ENCODE measurements around the gene ETF1. TPM values are rescaled to one million over a fixed set of nuclear protein-coding genes. Genes with fewer than 3 reads are reported as not detected.

Gene ETF1
- total RNA-seq, 5 donors from 2014 or later (not counting 1 experiment from before 2014, with no cell fraction given): 40.1 to 115 (median 43.2) TPM

GRCh38 chr5:138573949-138574670 lies 31.1 kb upstream of the ETF1 start:
- Mint-ChIP-seq H3K4me3 (peak overlapping the region; percentile 96), H3K27me3 (no peaks in the 10 kb centered on the region), H3K9me3 (no peaks in the 10 kb centered on the region), H3K27ac (peak overlapping the region; percentile 100), H3K4me1 (peaks cover 30 to 48% (median 39%) of the 10 kb centered on the region in 3 donors), H3K36me3 (peaks cover 24% of the 10 kb centered on the region)
- Histone ChIP-seq H3K27me3 (replicated peaks in 1 of 2; ENCODE audit: control insufficient read depth in 2 of 2, extremely low read depth in 1 of 2, insufficient read depth in 2 of 2, low read length in 1 of 2) (no peaks in the 10 kb centered on the region), H3K9me3 (no peaks in the 10 kb centered on the region), H3K4me1 (ENCODE audit: control insufficient read depth in 1 of 2, extremely low read depth in 1 of 2, insufficient read depth in 2 of 2, low read length in 2 of 2) (peaks cover 8 to 21% of the 10 kb centered on the region in 2 experiments), H3K4me3 (ENCODE audit: control insufficient read depth in 1 of 2, extremely low read depth in 1 of 2, low read length in 1 of 2) (peak overlapping the region; percentile 95 to 99), H3K36me3 (ENCODE audit: control insufficient read depth in 2 of 2, extremely low read depth in 1 of 2, insufficient read depth in 1 of 2, low read length in 1 of 2) (peaks cover 9 to 44% of the 10 kb centered on the region in 2 donors), H3K27ac (ENCODE audit: low read length) (peak overlapping the region; percentile 94)
- no peak for DNase-seq
- ATAC-seq (replicated peaks in 1 of 4): no peak
- POLR2A ChIA-PET: interaction anchor here (0.7 to 3.1 kb wide), 6 partner anchors 10 to 720 kb away, joined by 3 to 32 read pairs (median 8); partner anchors contain the start of gene ETF1 (in 1 of the 2)
- CTCF ChIA-PET: interaction anchor here in 1 of 2 donors (0.5 to 1.9 kb wide), 5 partner anchors 9 to 499 kb away, joined by 3 to 13 read pairs (median 4); no protein-coding TSS in a partner anchor
- WGBS (ENCODE audit: insufficient coverage): no CpG with 5 or more reads among the region's 9 CpGs

GRCh38 chr5:138573223-138573622 lies 30.2 kb upstream of the ETF1 start:
- Histone ChIP-seq H3K27ac (ENCODE audit: low read length) (peak overlapping the region; percentile 94), H3K9me3 (no peaks in the 10 kb centered on the region), H3K4me1 (ENCODE audit: control insufficient read depth in 1 of 2, extremely low read depth in 1 of 2, insufficient read depth in 2 of 2, low read length in 2 of 2) (peaks cover 8 to 22% of the 10 kb centered on the region in 2 experiments), H3K36me3 (ENCODE audit: control insufficient read depth in 2 of 2, extremely low read depth in 1 of 2, insufficient read depth in 1 of 2, low read length in 1 of 2) (peaks cover 9 to 52% of the 10 kb centered on the region in 2 donors), H3K4me3 (ENCODE audit: control insufficient read depth in 1 of 2, extremely low read depth in 1 of 2, low read length in 1 of 2) (no peak overlapping the region), H3K27me3 (replicated peaks in 1 of 2; ENCODE audit: control insufficient read depth in 2 of 2, extremely low read depth in 1 of 2, insufficient read depth in 2 of 2, low read length in 1 of 2) (no peaks in the 10 kb centered on the region)
- peaks cover 32% of the 10 kb centered on the region for H3K36me3 Mint-ChIP-seq
- ATAC-seq (replicated peaks in 1 of 4) (no peak), DNase-seq (no peak)
- H3K27me3 Mint-ChIP-seq: no peaks in the 10 kb centered on the region
- H3K4me1 Mint-ChIP-seq: peaks cover 37 to 57% (median 48%) of the 10 kb centered on the region in 3 donors
- no peaks in the 10 kb centered on the region for H3K9me3 Mint-ChIP-seq
- CTCF ChIA-PET: interaction anchor here in 1 of 2 donors (0.5 to 1.1 kb wide), 4 partner anchors 24 to 1837 kb away, joined by 3 to 6 read pairs (median 4); no protein-coding TSS in a partner anchor
- H3K4me3 Mint-ChIP-seq: peak overlapping the region in 1 of 3 donors; percentile 96
- POLR2A ChIA-PET: interaction anchor here (0.7 to 1.5 kb wide), 4 partner anchors 24 to 721 kb away, joined by 3 to 11 read pairs (median 6); no protein-coding TSS in a partner anchor
- H3K27ac Mint-ChIP-seq: peak overlapping the region in 1 of 2 donors; percentile 77
- 100% methylated on average over 1 of the region's 8 CpGs for WGBS (ENCODE audit: insufficient coverage)

DNA sequence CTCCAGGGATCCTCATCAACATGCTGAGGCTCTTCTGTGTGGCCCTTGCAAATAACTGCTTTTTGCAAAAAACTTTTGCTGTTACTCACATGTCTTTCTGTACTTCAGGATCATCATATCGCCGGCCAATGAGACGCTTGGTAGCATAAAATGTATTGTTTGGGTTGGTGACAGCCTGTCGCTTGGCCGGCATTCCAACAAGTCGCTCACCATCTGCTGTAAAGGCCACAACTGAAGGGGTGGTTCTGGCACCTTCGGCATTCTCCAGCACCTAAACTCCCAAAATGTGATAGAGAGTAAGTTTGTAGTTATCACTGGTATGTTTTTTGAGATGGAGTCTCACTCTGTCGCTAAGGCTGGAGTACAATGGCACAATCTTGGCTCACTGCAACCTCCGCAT lies 27.8 kb upstream of the ETF1 start:
- no peaks in the 10 kb centered on the region for H3K27me3 Mint-ChIP-seq
- peaks cover 44 to 70% (median 61%) of the 10 kb centered on the region in 3 donors for H3K4me1 Mint-ChIP-seq
- WGBS (ENCODE audit: insufficient coverage): 98% methylated on average over 5 of the region's 9 CpGs
- ChIA-PET POLR2A (interaction anchor here (0.7 to 1.5 kb wide), 3 partner anchors 28 to 38 kb away, joined by 3 to 4 read pairs (median 3); partner anchors contain the start of gene ETF1 (in 1 of the 2)), CTCF (interaction anchor here in 1 of 2 donors (0.7 kb wide), 1 partner anchor 1522 kb away, joined by 6 read pairs; no protein-coding TSS in a partner anchor)
- Histone ChIP-seq H3K4me3 (ENCODE audit: control insufficient read depth in 1 of 2, extremely low read depth in 1 of 2, low read length in 1 of 2) (no peak overlapping the region), H3K4me1 (ENCODE audit: control insufficient read depth in 1 of 2, extremely low read depth in 1 of 2, insufficient read depth in 2 of 2, low read length in 2 of 2) (peaks cover 8 to 30% of the 10 kb centered on the region in 2 experiments), H3K27ac (ENCODE audit: low read length) (no peak overlapping the region), H3K9me3 (no peaks in the 10 kb centered on the region), H3K36me3 (ENCODE audit: control insufficient read depth in 2 of 2, extremely low read depth in 1 of 2, insufficient read depth in 1 of 2, low read length in 1 of 2) (peaks cover 12 to 73% of the 10 kb centered on the region in 2 donors), H3K27me3 (replicated peaks in 1 of 2; ENCODE audit: control insufficient read depth in 2 of 2, extremely low read depth in 1 of 2, insufficient read depth in 2 of 2, low read length in 1 of 2) (no peaks in the 10 kb centered on the region)
- DNase-seq (no peak), ATAC-seq (replicated peaks in 1 of 4) (no peak)
- H3K36me3 Mint-ChIP-seq: peaks cover 52% of the 10 kb centered on the region
- H3K9me3 Mint-ChIP-seq: no peaks in the 10 kb centered on the region
- no peak overlapping the region for H3K27ac Mint-ChIP-seq
- no peak overlapping the region for H3K4me3 Mint-ChIP-seq

- H3K4me1 ChIP-seq (ENCODE audit: control insufficient read depth in 1 of 2, extremely low read depth in 1 of 2, insufficient read depth in 2 of 2, low read length in 2 of 2): peaks cover 9 to 36% of the 10 kb centered on the region in 2 experiments
- no peaks in the 10 kb centered on the region for H3K27me3 ChIP-seq (replicated peaks in 1 of 2; ENCODE audit: control insufficient read depth in 2 of 2, extremely low read depth in 1 of 2, insufficient read depth in 2 of 2, low read length in 1 of 2)
- WGBS (ENCODE audit: insufficient coverage): 94% methylated on average over 7 of the region's 7 CpGs
- peak overlapping the region; percentile 31 to 39 for H3K27ac Mint-ChIP-seq
- peaks cover 58% of the 10 kb centered on the region for H3K36me3 Mint-ChIP-seq
- no peaks in the 10 kb centered on the region for H3K9me3 ChIP-seq
- no peak overlapping the region for H3K4me3 ChIP-seq (ENCODE audit: control insufficient read depth in 1 of 2, extremely low read depth in 1 of 2, low read length in 1 of 2)
- DNase-seq (no peak), ATAC-seq (replicated peaks in 1 of 4) (no peak)
- no peak overlapping the region for H3K4me3 Mint-ChIP-seq
- peaks cover 47 to 75% (median 65%) of the 10 kb centered on the region in 3 donors for H3K4me1 Mint-ChIP-seq
- peaks cover 15 to 82% of the 10 kb centered on the region in 2 donors for H3K36me3 ChIP-seq (ENCODE audit: control insufficient read depth in 2 of 2, extremely low read depth in 1 of 2, insufficient read depth in 1 of 2, low read length in 1 of 2)
- no peaks in the 10 kb centered on the region for H3K27me3 Mint-ChIP-seq
- POLR2A ChIA-PET: interaction anchor here in 1 of 2 donors (0.5 to 1.0 kb wide), 2 partner anchors 14 to 17 kb away, joined by 4 to 5 read pairs; no protein-coding TSS in a partner anchor
- no peak overlapping the region for H3K27ac ChIP-seq (ENCODE audit: low read length)
- CTCF ChIA-PET: interaction anchor here in 1 of 2 donors (1.4 kb wide), 1 partner anchor 22 kb away, joined by 3 read pairs; no protein-coding TSS in a partner anchor
- no peaks in the 10 kb centered on the region for H3K9me3 Mint-ChIP-seq
Observed at GRCh38 chr5:138569782-138570181, 26.7 kb upstream of the ETF1 start.

- H3K36me3 ChIP-seq (ENCODE audit: control insufficient read depth in 2 of 2, extremely low read depth in 1 of 2, insufficient read depth in 1 of 2, low read length in 1 of 2): peaks cover 15 to 91% of the 10 kb centered on the region in 2 donors
- no peak overlapping the region for H3K27ac ChIP-seq (ENCODE audit: low read length)
- Mint-ChIP-seq H3K4me1 (peaks cover 47 to 76% (median 66%) of the 10 kb centered on the region in 3 donors), H3K9me3 (no peaks in the 10 kb centered on the region), H3K36me3 (peaks cover 58% of the 10 kb centered on the region), H3K27me3 (no peaks in the 10 kb centered on the region), H3K27ac (peak overlapping the region; percentile 41 to 64), H3K4me3 (no peak overlapping the region)
- WGBS (ENCODE audit: insufficient coverage): 98% methylated on average over 8 of the region's 16 CpGs
- H3K9me3 ChIP-seq: no peaks in the 10 kb centered on the region
- H3K4me3 ChIP-seq (ENCODE audit: control insufficient read depth in 1 of 2, extremely low read depth in 1 of 2, low read length in 1 of 2): no peak overlapping the region
- POLR2A ChIA-PET: interaction anchor here in 1 of 2 donors (0.5 to 1.4 kb wide), 2 partner anchors 19 to 25 kb away, joined by 4 to 6 read pairs; partner anchors contain the start of gene ETF1
- DNase-seq (no peak), ATAC-seq (replicated peaks in 1 of 4) (no peak)
- CTCF ChIA-PET: interaction anchor here (0.6 to 1.5 kb wide), 3 partner anchors 20 to 105 kb away, joined by 3 to 4 read pairs (median 4); partner anchors contain the start of gene ETF1 (in 1 of the 2)
- peaks cover 2 to 38% of the 10 kb centered on the region in 2 experiments for H3K4me1 ChIP-seq (ENCODE audit: control insufficient read depth in 1 of 2, extremely low read depth in 1 of 2, insufficient read depth in 2 of 2, low read length in 2 of 2)
- H3K27me3 ChIP-seq (replicated peaks in 1 of 2; ENCODE audit: control insufficient read depth in 2 of 2, extremely low read depth in 1 of 2, insufficient read depth in 2 of 2, low read length in 1 of 2): no peaks in the 10 kb centered on the region
Observed at GRCh38 chr5:138568061-138568824, 25.2 kb upstream of the ETF1 start.
